Smooth muscle cell of the umbilical artery (primary cell): Measurements from ENCODE around the gene BARX1. TPM values are rescaled to one million over a fixed set of nuclear protein-coding genes. Genes with fewer than 3 reads are reported as not detected.

ENCODE experiments used
- total RNA-seq: library from RNA; depleted of rRNA; stranded (reverse); fragments of >200 nt; gene quantifications from 2 replicates; pipeline ENCODE4 v1.2.3, GENCODE V29; 2014

BARX1 gene, protein sequence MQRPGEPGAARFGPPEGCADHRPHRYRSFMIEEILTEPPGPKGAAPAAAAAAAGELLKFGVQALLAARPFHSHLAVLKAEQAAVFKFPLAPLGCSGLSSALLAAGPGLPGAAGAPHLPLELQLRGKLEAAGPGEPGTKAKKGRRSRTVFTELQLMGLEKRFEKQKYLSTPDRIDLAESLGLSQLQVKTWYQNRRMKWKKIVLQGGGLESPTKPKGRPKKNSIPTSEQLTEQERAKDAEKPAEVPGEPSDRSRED
- total RNA-seq, result not detected in 2 replicates

GRCh38 chr9:93955111-93955980 is at the start of gene BARX1:
TSS of gene BARX1 (minus strand) at chr9:93955355. CDS start at chr9:93955146, 209 bp downstream.

Other genes starting within 250 kb of the BARX1 start
- gene PTPDC1, start 129.1 kb upstream of the BARX1 start, total RNA-seq, result 10.9 and 11.0 TPM in 2 replicates